Fibroblast of mammary gland (primary cell): ENCODE results near the gene MRNIP.
"Not testable (repeated sequence)": the region's sequence is repeated elsewhere in the genome, so short reads cannot be mapped to it uniquely, and the experiment has no call there.

ENCODE experiments used
- DNase-seq: peaks from one replicate; pipeline ENCODE4 v3.0.0-alpha.2; 2010; ENCODE audit warnings: low read depth
- H3K4me3 ChIP-seq: 2 replicates; pipeline ENCODE4 v1.5.1; 2011; ENCODE audit warnings: low read depth, mild to moderate bottlenecking, low read length, moderate library complexity; ENCODE audit not compliant: control insufficient read depth
- TF ChIP-seq, protein P1 (sequence below): conservative IDR thresholded peaks from 2 replicates; pipeline ENCODE4 v1.5.1; 2011; ENCODE audit warnings: low read depth, low read length, inconsistent platforms; ENCODE audit not compliant: control insufficient read depth, insufficient read depth

MRNIP gene

DNA sequence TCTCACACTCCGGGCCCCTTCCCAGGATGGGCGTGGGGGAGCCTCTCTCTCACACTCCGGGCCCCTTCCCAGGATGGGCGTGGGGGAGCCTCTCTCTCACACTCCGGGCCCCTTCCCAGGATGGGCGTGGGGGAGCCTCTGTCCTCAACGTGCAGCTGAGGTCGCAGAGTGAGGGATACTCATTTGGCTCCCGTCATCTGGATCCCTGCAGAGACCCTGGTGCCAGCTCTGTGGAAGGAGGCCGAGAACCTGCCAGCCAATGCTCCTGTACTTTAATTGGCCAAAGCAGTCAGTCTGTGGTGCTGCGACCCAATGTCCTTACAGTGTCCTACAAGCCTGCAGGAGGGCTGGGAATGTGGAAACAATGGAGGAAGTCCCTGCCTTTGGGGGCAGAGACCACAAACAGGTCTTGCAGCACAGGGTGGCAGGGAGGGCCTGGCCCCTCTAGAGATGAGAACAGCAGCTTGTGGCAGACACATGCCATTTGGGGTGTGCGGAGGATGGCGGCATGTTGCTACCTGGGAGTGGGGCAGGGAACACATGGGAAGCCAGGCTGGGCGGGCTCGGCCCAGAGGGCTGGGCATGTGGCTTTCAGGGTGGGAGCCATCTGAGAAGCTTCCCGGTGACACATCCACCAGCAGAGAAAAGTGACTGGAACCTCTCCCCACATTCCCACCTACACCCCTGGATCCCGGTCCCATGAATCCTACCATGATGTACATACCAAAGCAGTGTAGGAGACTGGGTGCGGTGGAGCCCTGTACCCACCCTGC lies 13.6 kb upstream of the MRNIP start:
- no peak overlapping the region for H3K4me3 ChIP-seq
- DNase-seq, result no peak
- TF ChIP-seq, protein P1, sequence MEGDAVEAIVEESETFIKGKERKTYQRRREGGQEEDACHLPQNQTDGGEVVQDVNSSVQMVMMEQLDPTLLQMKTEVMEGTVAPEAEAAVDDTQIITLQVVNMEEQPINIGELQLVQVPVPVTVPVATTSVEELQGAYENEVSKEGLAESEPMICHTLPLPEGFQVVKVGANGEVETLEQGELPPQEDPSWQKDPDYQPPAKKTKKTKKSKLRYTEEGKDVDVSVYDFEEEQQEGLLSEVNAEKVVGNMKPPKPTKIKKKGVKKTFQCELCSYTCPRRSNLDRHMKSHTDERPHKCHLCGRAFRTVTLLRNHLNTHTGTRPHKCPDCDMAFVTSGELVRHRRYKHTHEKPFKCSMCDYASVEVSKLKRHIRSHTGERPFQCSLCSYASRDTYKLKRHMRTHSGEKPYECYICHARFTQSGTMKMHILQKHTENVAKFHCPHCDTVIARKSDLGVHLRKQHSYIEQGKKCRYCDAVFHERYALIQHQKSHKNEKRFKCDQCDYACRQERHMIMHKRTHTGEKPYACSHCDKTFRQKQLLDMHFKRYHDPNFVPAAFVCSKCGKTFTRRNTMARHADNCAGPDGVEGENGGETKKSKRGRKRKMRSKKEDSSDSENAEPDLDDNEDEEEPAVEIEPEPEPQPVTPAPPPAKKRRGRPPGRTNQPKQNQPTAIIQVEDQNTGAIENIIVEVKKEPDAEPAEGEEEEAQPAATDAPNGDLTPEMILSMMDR, result no peak

DNA sequence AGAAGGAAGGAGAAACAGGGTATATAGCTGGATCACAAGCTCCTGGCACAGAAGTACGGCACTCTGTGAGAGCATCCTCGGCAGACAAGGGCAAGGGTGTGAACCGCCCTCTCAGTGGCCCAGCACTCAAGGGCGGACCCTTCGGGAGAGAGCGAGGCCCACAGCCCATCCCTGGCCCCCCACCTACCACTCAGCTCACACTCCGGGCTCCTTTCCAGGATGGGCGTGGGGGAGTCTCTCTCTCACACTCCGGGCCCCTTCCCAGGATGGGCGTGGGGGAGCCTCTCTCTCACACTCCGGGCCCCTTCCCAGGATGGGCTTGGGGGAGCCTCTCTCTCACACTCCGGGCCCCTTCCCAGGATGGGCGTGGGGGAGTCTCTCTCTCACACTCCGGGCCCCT lies 12.9 kb upstream of the MRNIP start:
- not testable (repeated sequence) for DNase-seq, H3K4me3 ChIP-seq

DNA sequence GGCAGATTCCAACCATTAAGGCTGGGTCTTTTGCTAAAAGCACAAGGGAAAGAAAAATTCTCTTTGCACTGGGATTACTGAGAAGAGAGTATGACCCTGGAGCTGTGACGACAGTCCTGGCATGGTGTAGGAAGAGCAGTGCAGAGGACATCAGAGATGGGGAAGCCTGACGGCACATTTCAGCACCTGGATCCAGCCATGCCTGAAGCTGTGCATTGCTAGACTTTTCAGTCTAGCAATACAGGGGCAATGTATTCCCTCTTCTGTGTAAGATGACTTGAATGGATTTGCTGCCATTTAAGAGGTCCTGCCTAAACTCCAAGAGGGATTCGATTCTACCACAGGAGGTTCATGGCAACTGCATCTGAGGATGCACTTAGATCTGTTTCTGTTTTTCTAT lies 12.3 kb upstream of the MRNIP start:
- DNase-seq, result no peak
- no peak overlapping the region for H3K4me3 ChIP-seq
- TF ChIP-seq, protein P1, result no peak

DNA sequence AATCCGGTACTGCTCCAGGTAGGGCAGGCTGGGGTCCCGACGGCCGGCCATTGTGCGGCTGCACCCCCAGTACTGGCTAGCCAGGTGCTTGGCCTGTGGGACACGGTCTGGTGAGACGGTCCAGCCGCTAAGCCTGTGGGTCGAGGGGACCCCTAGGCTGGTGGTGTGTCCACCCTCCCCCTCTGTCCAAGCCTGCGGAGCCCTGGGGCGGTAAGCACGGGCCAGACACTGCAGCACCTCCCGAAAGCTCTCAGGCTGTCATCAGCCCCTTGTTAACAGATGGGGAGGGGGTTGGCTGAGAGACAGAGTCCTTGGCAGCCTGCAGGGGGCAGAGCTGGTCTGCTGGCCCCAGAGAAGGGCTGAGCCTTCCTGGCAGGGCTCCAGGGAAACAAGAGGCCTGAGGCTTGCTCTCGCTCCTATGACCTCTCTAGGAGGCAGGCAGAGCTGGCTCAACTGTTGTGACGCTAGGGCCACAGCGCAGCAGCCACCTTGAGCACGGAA lies 11.8 kb upstream of the MRNIP start:
- no peak overlapping the region for H3K4me3 ChIP-seq
- TF ChIP-seq, protein P1, result peak; percentile 26
- peak; percentile 47 for DNase-seq

DNA sequence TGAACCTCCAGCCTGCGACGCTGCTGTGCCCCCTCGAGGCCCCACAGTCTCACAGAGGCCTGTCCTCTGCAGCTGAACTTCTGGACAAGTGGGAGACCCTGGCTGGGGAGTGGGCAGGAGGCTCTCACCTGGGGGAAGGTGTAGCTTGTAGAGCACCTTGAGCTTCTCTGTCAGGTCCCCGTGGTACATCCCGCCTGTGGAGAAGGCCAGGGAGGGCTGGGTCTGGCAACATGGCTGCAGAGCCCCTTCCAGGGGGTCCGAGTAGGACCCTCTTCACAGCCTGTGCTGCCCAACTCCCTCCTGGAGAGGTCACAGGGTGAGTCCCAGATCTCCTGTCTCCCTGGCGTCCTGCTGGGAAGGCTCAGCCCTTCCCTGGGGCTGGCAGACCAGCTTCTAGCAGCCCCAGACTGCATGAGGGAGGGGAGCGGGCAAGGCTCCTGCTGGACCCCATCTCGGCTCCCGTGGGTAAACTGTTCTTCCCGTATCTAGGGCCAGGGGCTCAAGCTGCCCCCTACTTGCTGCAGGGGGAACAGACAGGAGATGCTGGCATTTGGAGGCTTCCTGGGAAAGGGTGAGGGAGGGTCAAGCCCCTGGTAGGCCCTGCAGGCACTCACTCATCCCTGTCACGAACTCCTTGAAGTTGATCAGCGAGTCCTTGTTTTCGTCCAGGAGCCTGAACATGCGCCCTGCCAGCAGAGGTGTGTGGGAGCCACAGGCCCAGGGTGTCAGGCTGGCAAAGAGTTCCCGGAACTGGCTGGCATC lies 11.2 kb upstream of the MRNIP start:
- TF ChIP-seq, protein P1, result no peak
- DNase-seq, result no peak
- H3K4me3 ChIP-seq, result no peak overlapping the region

DNA sequence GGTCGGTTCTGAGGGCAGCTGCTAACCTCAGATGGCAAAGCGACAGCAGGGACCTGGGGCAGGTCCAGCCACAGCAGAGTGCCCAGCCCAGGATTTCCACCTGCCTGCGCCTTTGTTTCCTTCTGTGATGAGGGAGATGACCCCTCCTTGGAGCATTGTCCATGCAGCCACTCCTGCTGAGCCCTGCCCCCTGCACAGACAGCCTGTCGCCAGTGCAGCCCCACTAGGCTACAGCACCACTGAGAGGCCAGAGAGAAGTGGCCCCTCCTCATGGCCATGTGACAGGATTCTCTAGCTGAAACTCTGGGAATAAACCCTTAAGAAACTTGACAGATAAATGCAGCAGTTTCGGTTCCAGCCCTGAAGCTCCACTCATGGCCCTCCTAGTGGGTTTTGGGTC lies 10.5 kb upstream of the MRNIP start:
- TF ChIP-seq, protein P1, result no peak
- no peak for DNase-seq

DNA sequence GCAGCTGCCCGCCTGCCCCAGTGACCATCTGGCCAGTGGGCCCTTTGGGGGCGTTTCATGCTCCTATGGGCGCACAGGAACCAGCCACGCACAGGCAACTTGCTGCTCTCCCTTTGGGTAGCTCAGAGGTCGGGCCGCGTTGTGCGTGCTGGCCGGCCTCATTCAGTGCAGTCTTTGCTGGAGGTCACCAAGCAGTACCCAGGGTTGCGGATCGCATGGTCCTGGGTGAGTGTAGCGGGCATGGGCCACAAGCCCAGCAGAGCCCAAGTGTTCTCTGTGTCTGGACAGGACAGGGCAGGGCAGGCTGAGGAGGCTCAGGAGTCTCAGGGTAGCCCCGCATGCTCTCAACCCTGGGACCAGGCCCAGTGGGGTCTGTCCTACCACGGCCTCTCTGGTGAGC lies 9.9 kb upstream of the MRNIP start:
- TF ChIP-seq, protein P1, result no peak
- H3K4me3 ChIP-seq, result no peak overlapping the region
- DNase-seq, result no peak

More for the DNA sequence above, 10.5 kb upstream of the MRNIP start:
- H3K4me3 ChIP-seq, result no peak overlapping the region
